Breast epithelium (tissue), 4 donors: ENCODE measurements around the gene OR5AU1. TPM values are rescaled to one million over a fixed set of nuclear protein-coding genes. Genes with fewer than 3 reads are reported as not detected.

ENCODE experiments used
- DNase-seq, 2 donors: peaks; one replicate each; pipeline ENCODE4 v3.0.0-alpha.2; 2019; ENCODE audit warnings: low spot score in 2 of 2
- H3K27ac ChIP-seq, 2 donors: fragments of 200-600 bp; sonication (generic) in 1 of 2; one replicate each; pipeline ENCODE4 v1.5.1; 2016 to 2019; ENCODE audit warnings: mild to moderate bottlenecking in 1 of 2
- H3K27me3 ChIP-seq, 2 donors: fragments of 200-600 bp; sonication (generic) in 1 of 2; one replicate each; pipeline versions ENCODE4 v1.5.1 to v1.6.0; 2017 to 2019; ENCODE audit warnings: control low read depth in 1 of 2, mild to moderate bottlenecking in 1 of 2
- H3K36me3 ChIP-seq: fragments of 200-600 bp; one replicate; pipeline ENCODE4 v1.5.1; 2019
- H3K4me1 ChIP-seq, 2 donors: fragments of 200-600 bp; sonication (generic); one replicate each; pipeline ENCODE4 v1.5.1; 2016 to 2019; ENCODE audit warnings: control low read depth in 1 of 2
- H3K4me3 ChIP-seq, 3 donors: fragments of 200-600 bp; sonication (generic); 1 replicate in 2 of 3; 2 replicates in 1 of 3; pipeline ENCODE4 v1.5.1; 2016 to 2019; ENCODE audit warnings: mild to moderate bottlenecking in 3 of 3, moderate library complexity in 2 of 3
- H3K9me3 ChIP-seq, 2 donors: fragments of 200-600 bp; sonication (generic) in 1 of 2; one replicate each; pipeline ENCODE4 v1.5.1; 2016 to 2019; ENCODE audit warnings: control low read depth in 1 of 2
- POLR2A ChIP-seq: fragments of 450-650 bp; IDR thresholded peaks from one replicate; pipeline ENCODE4 v1.6.1; 2016; ENCODE audit warnings: antibody characterized with exemption, mild to moderate bottlenecking, moderate library complexity
- POLR2AphosphoS5 ChIP-seq, 3 donors: sonication (generic); formaldehyde crosslinking; IDR thresholded peaks; one replicate each; pipeline ENCODE4 v1.6.1; 2017; ENCODE audit warnings: antibody characterized with exemption in 3 of 3
- intact Hi-C: fragments of 100-400 bp; cut with DNase I; formaldehyde crosslinking; loops from one replicate; pipeline ENCODE4 v1.15.1; 2023; ENCODE audit warnings: low total_unique reads
- total RNA-seq, 3 donors: library from RNA; depleted of rRNA; stranded (reverse); fragments of >200 nt; gene quantifications; one replicate each; pipeline ENCODE4 v1.1.0, GENCODE V29; 2016
- TF ChIP-seq, protein P1 (sequence below), 3 donors: fragments of 450-650 bp; IDR thresholded peaks; one replicate each; pipeline ENCODE4 v1.5.1; 2016 to 2017; ENCODE audit warnings: antibody characterized with exemption in 3 of 3, mild to moderate bottlenecking in 3 of 3, moderate library complexity in 3 of 3

The OR5AU1 gene
- total RNA-seq, 3 donors from 2014 or later: not detected

GRCh38 chr14:21202463-21203358, 46.8 kb upstream of the OR5AU1 start:
- no peak overlapping the region for H3K4me3 ChIP-seq
- intact Hi-C loops: no loop called here
- DNase-seq: no peak
- no peak overlapping the region for H3K27ac ChIP-seq
- H3K36me3 ChIP-seq: no peaks in the 10 kb centered on the region
- TF ChIP-seq, protein P1, sequence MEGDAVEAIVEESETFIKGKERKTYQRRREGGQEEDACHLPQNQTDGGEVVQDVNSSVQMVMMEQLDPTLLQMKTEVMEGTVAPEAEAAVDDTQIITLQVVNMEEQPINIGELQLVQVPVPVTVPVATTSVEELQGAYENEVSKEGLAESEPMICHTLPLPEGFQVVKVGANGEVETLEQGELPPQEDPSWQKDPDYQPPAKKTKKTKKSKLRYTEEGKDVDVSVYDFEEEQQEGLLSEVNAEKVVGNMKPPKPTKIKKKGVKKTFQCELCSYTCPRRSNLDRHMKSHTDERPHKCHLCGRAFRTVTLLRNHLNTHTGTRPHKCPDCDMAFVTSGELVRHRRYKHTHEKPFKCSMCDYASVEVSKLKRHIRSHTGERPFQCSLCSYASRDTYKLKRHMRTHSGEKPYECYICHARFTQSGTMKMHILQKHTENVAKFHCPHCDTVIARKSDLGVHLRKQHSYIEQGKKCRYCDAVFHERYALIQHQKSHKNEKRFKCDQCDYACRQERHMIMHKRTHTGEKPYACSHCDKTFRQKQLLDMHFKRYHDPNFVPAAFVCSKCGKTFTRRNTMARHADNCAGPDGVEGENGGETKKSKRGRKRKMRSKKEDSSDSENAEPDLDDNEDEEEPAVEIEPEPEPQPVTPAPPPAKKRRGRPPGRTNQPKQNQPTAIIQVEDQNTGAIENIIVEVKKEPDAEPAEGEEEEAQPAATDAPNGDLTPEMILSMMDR (IDR thresholded peaks at IDR 0.05): no peak
- no peaks in the 10 kb centered on the region for H3K4me1 ChIP-seq
- H3K9me3 ChIP-seq: no peaks in the 10 kb centered on the region
- H3K27me3 ChIP-seq: no peaks in the 10 kb centered on the region

- Histone ChIP-seq H3K27me3 (no peaks in the 10 kb centered on the region), H3K9me3 (no peaks in the 10 kb centered on the region), H3K4me3 (no peak overlapping the region), H3K36me3 (no peaks in the 10 kb centered on the region), H3K27ac (no peak overlapping the region), H3K4me1 (no peaks in the 10 kb centered on the region)
- DNase-seq: no peak
- intact Hi-C loops: no loop called here
- TF ChIP-seq POLR2AphosphoS5 (IDR thresholded peaks at IDR 0.05): no peak
- TF ChIP-seq POLR2A: no peak
- TF ChIP-seq, protein P1 (IDR thresholded peaks at IDR 0.05): no peak
These were observed 46.0 kb upstream of the OR5AU1 start for GRCh38 chr14:21201732-21202462.

GRCh38 chr14:21200752-21201461, 45.0 kb upstream of the OR5AU1 start:
- TF ChIP-seq POLR2A: no peak
- TF ChIP-seq, protein P1 (IDR thresholded peaks at IDR 0.05): no peak
- no peak for TF ChIP-seq POLR2AphosphoS5 (IDR thresholded peaks at IDR 0.05)

DNA sequence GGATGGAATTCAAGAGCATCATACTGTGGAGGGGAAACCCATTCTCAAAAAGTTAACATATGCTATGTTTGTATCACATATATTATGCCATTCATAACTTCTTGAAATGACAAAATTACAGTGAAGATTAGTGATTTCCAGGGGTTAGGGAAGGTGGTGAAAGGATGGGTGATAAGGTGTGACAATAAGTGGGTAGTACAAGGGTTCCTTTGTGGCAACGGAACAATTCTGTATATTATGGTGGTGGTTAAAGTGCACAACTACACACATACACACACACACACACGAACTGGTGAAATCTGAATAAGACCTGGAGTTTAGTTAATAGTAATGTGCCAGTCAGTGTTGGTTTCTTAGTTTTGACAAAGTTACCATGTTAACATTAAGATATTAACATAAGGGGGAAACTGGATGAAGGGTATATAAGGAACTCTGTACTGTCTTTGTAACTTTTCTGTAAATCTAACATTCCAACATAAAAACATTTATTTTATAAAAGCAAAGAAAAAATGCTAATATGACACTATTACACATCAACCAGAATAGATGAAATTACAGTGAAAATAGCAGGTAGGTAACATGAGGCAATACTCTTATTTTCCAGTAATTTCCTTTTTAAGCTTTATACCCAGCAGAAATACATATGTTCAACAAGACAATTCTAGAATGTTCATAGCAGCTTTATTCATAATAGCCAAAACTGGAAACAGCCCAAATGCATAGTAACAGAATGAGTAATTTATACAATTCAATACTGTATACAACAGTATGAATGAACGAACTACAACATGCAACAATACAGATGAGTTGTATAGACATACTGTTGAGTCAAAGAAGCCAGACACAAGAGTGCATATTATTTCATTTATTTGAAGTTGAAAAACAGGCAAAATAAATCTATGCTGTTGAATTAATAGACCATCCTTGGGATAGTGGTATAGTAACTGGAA, 44.0 kb upstream of the OR5AU1 start:
- H3K36me3 ChIP-seq: no peaks in the 10 kb centered on the region
- no peak for TF ChIP-seq POLR2A
- TF ChIP-seq, protein P1 (IDR thresholded peaks at IDR 0.05): no peak
- TF ChIP-seq POLR2AphosphoS5 (IDR thresholded peaks at IDR 0.05): no peak
- no peaks in the 10 kb centered on the region for H3K27me3 ChIP-seq
- H3K4me1 ChIP-seq: no peaks in the 10 kb centered on the region
- no peak overlapping the region for H3K4me3 ChIP-seq
- H3K27ac ChIP-seq: no peak overlapping the region
- no peaks in the 10 kb centered on the region for H3K9me3 ChIP-seq
- intact Hi-C loops: no loop called here
- no peak for DNase-seq

More at GRCh38 chr14:21200752-21201461, 45.0 kb upstream of the OR5AU1 start:
- no peak overlapping the region for H3K4me3 ChIP-seq
- H3K36me3 ChIP-seq: no peaks in the 10 kb centered on the region
- no peaks in the 10 kb centered on the region for H3K9me3 ChIP-seq
- H3K27me3 ChIP-seq: no peaks in the 10 kb centered on the region
- no peak for DNase-seq
- intact Hi-C loops: no loop called here
- H3K27ac ChIP-seq: no peak overlapping the region
- H3K4me1 ChIP-seq: no peaks in the 10 kb centered on the region
